ENCODE results near the gene FYB2.

DNA sequence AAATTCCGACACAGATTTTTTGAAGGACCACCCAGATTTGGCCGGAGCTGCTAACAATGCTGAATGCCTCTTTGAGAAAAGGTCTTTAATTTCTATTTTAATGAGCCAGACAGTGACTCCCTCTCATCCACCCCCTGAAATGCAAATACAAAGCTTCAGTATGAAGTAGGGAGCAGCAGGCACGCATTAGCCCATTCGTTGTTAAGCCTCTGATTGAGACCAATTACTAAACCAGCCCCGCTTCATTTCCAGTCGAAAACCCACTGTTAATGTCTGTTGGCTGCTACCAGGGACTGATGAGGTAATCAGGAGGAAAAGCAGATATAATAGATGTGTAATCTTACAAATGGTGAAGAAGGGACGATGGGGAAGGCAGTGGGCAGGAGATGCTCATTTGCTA, 30.5 kb upstream of the FYB2 start:
- TF ChIP-seq, protein P1, sequence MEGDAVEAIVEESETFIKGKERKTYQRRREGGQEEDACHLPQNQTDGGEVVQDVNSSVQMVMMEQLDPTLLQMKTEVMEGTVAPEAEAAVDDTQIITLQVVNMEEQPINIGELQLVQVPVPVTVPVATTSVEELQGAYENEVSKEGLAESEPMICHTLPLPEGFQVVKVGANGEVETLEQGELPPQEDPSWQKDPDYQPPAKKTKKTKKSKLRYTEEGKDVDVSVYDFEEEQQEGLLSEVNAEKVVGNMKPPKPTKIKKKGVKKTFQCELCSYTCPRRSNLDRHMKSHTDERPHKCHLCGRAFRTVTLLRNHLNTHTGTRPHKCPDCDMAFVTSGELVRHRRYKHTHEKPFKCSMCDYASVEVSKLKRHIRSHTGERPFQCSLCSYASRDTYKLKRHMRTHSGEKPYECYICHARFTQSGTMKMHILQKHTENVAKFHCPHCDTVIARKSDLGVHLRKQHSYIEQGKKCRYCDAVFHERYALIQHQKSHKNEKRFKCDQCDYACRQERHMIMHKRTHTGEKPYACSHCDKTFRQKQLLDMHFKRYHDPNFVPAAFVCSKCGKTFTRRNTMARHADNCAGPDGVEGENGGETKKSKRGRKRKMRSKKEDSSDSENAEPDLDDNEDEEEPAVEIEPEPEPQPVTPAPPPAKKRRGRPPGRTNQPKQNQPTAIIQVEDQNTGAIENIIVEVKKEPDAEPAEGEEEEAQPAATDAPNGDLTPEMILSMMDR (IDR thresholded peaks at IDR 0.05; ENCODE audit: low read depth, low read length): no peak
- no peak for TF ChIP-seq POLR2A (IDR thresholded peaks at IDR 0.05; ENCODE audit: extremely low read depth, insufficient read length)
- TF ChIP-seq, protein P2, sequence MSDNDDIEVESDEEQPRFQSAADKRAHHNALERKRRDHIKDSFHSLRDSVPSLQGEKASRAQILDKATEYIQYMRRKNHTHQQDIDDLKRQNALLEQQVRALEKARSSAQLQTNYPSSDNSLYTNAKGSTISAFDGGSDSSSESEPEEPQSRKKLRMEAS (IDR thresholded peaks at IDR 0.05; ENCODE audit: low read depth, low read length): no peak
- TF ChIP-seq MYC (IDR thresholded peaks at IDR 0.05; ENCODE audit: low read depth, low read length): no peak
